HG03025 (cell line): ENCODE measurements around the gene PFDN2.

Source experiments
- ATAC-seq: cut with Tn5 transposase; IDR thresholded peaks from one replicate; pipeline ENCODE4 v1.9.1; 2021; ENCODE audit warnings: mild to moderate bottlenecking, moderate library complexity; ENCODE audit not compliant: unreplicated experiment, low FRiP score

PFDN2 gene, protein sequence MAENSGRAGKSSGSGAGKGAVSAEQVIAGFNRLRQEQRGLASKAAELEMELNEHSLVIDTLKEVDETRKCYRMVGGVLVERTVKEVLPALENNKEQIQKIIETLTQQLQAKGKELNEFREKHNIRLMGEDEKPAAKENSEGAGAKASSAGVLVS

DNA sequence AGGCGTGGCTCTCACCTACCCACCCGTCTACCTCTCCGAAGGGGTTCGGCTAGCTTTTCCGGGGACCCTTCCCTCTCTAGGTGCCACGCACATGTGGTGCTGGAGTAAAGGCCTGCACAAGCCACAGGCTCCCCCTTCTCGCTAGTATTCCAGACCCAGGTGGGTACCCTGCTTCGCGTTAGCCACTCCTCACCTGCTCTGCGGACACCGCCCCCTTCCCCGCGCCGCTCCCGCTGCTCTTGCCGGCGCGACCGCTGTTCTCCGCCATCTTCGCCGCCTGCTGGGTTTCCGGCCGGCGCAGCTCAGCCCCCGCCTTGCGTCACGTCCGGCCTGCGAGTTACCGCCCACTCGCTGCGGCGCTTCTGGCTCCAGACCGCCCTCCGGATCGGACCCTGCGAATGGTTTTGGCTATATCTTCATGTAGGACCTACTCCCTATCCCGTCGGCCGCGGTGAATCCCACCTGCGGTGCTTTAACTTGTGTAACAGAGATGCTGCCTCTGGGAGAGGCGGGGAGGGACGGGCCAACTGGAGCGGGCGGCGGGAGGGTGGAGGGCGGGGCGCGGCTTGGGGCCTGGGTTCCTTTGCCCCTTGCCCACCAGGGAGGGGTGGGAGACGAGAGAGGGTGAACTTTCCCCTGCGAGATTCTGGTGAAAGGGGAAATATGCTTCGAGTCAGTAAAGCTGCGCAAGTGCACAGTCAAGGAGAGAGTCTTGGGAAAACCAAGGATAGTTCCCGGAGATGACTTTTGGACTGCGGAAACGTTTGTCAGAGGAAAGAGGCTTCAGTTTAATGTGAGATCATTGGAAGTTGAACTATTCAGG lies at the start of gene PFDN2, which contains the start of gene NIT1:
Gene PFDN2, minus strand, starts transcription at position 279 of the 823 bp plus-strand sequence. Its CDS starts 11 bp downstream, at position 268.
Gene NIT1, plus strand, starts transcription at position 347 of the 823 bp plus-strand sequence. Its CDS starts 72 bp downstream, at position 419.
- ATAC-seq = peak; percentile 70

DNA sequence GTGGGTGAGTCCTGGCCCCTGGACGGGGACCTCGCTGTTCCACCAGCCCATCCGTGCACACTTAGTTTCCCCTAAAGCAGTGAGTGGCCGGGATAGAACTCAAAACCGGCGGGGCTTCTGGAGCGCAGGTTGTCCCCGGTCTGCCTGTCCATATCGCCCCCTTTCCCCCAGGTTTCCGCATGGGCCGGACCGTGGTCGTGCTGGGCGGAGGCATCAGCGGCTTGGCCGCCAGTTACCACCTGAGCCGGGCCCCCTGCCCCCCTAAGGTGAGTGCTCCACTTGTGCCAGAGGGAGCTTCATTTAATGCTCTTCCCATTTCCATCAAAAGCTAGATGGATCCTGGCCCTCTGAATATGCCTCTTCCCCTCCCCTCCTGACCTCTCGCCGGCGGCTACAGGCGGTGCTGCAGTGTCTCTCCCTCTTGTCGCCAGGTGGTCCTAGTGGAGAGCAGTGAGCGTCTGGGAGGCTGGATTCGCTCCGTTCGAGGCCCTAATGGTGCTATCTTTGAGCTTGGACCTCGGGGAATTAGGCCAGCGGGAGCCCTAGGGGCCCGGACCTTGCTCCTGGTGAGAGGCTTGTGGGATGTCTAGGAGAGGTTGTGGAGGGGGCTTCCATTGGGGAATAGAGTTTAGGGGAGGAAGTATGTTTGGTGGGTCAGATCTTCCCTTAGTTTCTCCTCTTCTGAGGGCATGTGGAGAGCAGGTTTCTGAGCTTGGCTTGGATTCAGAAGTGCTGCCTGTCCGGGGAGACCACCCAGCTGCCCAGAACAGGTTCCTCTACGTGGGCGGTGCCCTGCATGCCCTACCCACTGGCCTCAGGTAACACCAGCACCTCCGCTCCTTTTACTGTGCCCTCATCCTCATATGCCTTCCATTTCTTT lies 49.1 kb upstream of the PFDN2 start:
- no peak for ATAC-seq

DNA sequence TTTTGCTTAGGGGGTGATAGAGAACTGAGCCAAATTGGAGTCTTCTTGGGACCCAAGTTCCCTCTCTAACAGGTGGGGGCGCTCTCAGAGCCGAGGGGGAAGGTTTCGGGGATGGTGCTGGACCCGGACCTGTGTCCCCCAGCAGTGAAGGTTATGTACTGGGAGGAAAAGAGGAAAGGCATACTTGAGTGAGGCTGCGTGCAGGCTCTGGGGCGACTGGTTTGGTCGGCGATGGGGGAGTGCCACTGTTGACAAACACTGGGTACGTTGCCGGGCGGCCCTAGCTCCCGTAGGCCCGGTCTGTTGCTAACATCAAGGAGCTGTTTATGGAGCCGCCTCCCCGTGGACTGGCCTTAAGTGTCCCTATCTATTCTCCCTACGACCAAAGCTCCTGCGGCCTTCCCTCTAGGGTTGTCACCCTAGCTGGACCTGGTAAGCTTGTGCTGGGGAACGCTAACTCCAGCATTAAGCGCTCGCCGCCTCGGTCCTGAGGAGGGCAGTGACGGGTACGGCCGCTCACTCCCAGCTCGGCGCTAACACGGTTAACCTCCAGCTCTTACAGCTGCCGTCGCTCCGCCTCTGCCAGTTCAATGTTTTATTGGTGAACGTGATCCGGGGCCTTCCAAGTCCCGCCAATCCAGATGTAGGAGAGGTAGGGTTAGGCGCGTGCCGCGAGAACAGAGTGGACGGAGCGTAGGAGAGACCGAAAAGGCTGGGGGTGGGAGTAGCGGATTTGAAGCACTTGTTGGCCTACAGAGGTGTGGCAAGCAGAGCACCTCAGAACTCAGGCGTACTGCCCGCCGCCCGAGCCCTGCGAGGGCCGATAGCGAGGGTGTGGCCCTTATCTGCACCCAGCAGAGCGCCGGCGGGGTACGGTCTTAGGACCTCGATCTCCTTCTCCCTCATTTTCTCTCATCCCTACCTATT lies 48.2 kb upstream of the PFDN2 start, which contains the start of gene PPOX:
Gene PPOX, plus strand, starts transcription at position 685 of the 927 bp plus-strand sequence. CDS start 422 bp downstream, outside the sequence.
- peak; percentile 92 for ATAC-seq

DNA sequence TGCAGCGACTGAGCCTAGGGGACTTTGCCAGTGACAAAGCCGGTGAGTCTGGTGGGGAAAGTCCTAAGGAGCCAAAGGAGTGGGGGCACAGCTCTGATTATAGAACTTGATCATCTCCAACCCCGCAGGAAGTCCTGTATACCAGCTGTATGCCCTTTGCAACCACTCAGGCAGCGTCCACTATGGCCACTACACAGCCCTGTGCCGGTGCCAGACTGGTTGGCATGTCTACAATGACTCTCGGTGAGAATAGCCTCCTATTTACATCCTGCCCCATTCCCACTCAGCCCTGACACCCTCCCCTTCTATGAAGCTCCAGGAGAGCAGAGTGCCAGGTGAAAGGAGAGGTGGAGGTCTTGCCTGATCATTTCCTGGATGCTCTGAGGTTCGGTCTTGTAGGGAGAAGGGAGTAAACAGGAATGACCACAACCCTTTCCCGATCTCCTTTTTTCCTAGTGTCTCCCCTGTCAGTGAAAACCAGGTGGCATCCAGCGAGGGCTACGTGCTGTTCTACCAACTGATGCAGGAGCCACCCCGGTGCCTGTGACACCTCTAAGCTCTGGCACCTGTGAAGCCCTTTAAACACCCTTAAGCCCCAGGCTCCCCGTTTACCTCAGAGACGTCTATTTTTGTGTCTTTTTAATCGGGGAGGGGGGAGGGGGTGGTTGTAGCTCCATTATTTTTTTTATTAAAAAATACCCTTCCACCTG lies 47.2 kb upstream of the PFDN2 start:
- no peak for ATAC-seq

DNA sequence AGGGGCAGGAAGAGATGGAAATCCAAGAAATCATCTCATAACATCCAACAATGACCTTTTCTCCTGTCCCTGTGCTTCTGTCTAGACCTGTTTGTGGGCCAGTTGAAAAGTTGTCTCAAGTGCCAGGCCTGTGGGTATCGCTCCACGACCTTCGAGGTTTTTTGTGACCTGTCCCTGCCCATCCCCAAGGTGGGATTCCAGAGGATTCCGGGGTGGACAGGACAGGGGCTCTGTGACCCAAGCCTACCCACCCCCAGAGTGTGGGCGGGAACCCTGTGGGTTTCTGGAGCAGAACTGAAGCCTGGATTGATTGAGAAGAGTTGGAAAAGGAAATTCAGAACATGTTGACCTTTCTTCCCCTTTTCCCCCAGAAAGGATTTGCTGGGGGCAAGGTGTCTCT lies 46.0 kb upstream of the PFDN2 start:
- no peak for ATAC-seq

DNA sequence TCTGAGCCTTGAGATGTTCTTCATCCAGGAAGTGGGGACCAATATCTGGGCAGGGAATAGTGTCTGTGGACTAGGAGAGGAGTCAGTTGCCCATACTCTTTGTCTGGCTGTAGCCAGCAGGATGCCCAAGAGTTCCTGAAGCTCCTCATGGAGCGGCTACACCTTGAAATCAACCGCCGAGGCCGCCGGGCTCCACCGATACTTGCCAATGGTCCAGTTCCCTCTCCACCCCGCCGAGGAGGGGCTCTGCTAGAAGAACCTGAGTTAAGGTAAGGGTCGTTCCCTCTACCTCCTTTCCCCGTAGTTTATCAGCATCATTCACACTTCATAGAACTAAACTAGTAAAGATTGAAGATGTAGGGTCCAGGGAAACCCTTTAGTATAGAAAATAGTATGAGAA lies 45.0 kb upstream of the PFDN2 start:
- no peak for ATAC-seq

DNA sequence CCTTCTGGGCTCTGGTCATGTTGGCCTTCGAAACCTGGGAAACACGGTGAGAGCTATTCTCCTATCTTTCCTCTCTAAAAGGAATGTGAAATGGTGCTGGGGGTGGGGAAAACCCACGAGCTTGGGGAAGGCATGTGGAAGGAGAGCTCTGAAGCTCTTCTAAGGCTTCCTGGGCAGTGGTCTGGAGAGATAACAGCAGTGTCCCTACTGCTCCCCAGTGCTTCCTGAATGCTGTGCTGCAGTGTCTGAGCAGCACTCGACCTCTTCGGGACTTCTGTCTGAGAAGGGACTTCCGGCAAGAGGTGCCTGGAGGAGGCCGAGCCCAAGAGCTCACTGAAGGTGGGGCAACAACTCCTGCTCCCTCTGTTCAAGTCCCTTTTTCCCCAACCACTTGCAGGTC lies 44.2 kb upstream of the PFDN2 start:
- ATAC-seq = no peak

DNA sequence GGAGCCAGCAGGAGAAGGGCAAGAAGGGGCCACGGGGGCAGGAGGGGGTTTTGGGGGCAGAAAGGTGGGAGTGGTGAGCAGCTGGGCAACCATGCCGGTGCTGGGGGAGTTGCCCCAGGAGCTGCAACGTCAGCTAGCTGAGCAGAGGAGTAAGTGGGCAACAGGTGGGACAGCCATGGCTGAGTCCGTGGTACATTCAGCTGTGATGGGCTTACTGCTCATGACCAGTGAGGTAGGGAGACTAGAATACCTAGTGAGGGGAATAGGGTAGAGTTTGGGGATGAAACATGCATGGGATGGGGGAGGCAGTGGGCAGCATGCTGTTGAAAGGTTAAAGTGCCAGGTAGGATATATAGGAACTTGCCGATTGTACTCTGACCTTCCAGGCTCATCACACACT lies 43.8 kb upstream of the PFDN2 start:
- ATAC-seq = no peak

DNA sequence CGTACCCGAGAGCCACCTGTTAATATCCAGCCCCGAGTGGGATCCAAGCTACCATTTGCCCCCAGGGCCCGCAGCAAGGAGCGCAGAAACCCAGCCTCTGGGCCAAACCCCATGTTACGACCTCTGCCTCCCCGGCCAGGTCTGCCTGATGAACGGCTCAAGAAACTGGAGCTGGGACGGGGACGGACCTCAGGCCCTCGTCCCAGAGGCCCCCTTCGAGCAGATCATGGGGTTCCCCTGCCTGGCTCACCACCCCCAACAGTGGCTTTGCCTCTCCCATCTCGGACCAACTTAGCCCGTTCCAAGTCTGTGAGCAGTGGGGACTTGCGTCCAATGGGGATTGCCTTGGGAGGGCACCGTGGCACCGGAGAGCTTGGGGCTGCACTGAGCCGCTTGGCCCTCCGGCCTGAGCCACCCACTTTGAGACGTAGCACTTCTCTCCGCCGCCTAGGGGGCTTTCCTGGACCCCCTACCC lies 42.9 kb upstream of the PFDN2 start:
- ATAC-seq = no peak

DNA sequence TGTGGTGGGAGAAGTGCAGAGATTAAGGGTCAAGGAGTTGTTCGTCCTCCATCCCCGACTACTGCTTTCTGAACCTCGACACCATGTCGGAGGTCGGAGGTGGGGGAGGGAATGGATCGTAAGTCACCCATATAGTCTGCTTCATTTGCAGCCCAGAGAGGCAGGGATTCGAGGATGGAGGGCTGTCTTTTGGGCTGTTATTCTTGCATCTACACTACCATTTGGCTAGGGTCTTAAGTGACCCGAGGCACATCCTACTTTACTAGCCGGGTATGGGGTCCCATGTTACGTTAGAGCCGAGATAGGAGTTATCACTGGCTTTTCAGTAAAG lies 42.0 kb upstream of the PFDN2 start:
- no peak for ATAC-seq

DNA sequence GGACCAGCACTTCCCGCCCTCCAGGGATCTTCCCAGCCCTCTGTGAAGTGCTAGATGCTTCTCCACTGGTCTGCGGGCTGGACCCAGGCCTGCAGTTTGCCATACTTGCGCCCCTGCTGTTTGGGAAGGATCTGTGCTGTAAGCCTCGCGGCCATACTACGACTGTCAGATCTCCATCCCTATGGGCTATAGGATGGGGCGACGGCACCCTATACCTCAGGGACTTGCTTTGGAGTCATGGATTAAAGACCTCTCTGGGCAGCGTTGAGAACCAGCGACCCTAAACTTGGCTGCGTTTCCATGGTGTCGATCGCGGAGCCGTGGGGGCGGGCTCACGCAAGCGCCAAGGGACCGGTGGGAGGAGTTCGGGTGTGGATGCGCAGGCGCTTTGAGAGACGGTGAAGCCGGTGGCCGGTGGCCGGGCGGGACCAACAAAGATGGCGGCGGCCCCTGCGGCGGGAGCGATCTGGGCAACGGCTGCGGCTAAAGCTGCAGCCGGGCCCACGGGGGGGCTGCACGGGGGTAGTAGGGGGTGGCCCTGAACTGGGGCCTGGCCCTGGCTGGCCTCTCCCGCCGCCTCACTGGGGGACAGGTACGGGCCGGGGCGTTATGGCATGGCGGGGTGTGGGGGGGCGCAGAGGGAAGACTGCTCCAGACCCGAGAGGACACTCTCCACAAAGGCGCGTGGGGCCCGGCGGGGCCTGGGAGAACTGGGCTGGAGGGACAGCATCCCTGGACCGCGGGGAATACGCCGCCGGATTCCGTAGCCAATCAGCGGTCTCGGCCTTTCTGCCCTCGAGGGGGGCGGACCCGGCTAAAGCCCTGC lies 41.5 kb upstream of the PFDN2 start, which contains the start of gene USP21:
Gene USP21, plus strand, starts transcription at position 414 of the 826 bp plus-strand sequence. CDS start 1,141 bp downstream, outside the sequence.
- peak; percentile 76 for ATAC-seq

DNA sequence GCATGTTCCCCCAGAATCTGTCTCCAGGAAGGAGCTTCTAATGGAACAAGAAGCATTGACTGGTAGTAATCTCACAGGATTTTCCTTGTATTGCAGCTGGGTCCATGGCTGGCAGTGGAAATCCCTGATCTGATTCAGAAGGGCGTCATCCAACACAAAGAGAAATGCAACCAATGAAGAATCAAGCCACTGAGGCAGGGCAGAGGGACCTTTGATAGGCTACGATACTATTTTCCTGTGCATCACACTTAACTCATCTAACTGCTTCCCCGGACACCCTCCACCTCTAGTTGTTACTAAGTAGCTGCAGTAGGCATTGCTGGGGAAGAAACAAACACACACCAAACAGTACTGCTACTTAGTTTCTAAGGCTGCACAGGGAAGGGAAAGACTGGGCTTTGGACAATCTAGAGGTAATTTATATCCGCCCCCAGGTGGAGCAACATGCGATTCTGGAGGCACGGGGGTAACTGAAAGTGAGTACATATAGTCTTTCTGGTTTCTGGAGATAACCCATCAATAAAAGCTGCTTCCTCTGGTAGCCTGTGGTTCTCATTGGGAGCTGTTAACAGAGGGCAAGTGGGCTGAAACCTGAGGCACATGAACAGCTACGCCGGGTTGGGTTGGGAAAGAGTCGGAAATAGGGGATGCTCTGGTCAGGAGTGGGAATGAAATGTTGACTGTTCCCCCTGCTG lies 40.6 kb upstream of the PFDN2 start:
- ATAC-seq = no peak

DNA sequence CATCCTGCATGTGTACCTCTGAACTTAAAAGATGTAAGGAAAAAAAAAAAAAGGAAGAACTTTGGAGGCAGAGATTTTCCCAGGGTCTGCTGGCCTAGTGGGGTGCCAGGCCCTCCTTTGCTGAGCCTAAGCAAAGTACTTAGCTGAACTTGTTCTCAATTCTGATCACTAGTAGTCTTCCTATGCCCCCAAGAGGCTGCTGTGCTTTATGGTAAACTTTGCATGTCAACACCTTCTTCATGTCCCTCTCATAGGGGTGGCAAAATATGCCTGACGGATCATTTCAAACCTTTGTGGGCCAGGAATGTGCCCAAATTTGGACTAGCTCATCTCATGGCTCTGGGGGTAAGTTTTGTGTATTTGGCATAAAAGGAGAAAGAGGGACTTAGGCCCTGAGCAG lies 40.0 kb upstream of the PFDN2 start:
- ATAC-seq = no peak

DNA sequence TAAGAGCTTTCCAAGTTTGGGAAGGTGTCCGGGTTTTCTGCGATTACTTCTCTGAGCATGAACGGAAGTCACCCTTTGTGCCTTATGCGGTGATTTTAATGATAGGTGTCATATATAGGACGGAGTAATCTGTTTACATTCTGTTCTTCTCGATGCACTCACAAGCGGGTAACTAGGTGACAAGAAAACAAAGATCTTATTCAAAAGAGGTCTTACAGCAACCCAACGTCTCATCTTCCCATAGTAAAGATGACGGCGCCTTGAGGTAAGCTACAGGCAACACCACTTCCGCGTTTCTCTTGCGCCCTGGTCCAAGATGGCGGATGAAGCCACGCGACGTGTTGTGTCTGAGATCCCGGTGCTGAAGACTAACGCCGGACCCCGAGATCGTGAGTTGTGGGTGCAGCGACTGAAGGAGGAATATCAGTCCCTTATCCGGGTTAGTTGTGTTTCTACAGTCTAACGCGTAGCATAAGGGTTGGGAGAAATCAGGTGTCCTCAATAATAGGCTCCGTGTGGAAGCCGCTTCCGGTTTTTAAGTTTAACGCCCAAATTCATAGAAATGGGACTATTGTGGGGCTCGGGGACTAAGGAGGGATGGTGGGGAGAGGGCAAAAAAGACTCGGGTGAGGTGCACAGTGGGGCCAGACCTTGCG lies 36.0 kb upstream of the PFDN2 start, which contains the start of gene UFC1:
Gene UFC1, plus strand, starts transcription at position 297 of the 656 bp plus-strand sequence. Its CDS starts 20 bp downstream, at position 317.
- no peak for ATAC-seq

DNA sequence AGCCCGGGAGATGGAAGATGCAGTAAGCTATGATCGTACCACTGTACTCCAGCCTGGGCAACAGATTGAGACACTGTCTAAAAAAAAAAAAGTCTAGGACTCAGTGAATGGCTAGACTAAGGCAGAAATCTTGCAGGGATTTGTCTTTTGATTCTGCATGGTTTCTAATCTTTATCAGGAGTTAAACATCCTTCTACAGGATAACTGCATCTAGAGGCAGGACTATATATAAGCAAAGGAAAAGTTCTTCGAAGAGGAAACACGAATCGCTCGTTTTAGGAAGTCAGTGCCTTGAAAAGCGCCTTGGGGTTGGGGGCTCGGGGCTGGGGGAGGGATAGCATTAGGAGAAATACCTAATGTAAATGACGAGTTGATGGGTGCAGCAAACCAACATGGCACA lies 35.3 kb upstream of the PFDN2 start:
- ATAC-seq = no peak

DNA sequence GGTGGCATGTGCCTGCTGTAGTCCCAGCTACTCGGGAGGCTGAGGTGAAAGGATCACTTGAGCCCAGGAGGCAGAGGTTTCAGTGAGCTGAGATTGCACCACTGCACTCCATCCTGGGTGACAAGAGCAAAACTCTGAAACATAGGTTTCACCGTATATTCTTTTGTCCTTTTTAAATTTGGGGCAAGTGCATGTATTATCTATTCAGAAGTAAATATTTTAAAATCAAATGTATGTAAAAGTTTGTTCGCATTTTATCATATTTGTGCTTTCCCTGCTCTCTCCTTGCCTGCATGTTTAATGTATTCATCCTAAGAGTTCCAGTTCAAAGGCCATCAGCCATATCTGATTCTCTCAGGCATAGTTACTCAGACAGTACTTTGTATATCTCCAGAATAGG lies 28.0 kb upstream of the PFDN2 start:
- no peak for ATAC-seq
